ENCODE data around the gene PCDHB7. TPM values are rescaled to one million over a fixed set of nuclear protein-coding genes. Genes with fewer than 3 reads are reported as not detected.
"Not testable (repeated sequence)": the region's sequence is repeated elsewhere in the genome, so short reads cannot be mapped to it uniquely, and the experiment has no call there.

PCDHB7 gene
- total RNA-seq, 3 donors from 2014 or later: 0.55 to 2.5 TPM; not detected in 1

DNA sequence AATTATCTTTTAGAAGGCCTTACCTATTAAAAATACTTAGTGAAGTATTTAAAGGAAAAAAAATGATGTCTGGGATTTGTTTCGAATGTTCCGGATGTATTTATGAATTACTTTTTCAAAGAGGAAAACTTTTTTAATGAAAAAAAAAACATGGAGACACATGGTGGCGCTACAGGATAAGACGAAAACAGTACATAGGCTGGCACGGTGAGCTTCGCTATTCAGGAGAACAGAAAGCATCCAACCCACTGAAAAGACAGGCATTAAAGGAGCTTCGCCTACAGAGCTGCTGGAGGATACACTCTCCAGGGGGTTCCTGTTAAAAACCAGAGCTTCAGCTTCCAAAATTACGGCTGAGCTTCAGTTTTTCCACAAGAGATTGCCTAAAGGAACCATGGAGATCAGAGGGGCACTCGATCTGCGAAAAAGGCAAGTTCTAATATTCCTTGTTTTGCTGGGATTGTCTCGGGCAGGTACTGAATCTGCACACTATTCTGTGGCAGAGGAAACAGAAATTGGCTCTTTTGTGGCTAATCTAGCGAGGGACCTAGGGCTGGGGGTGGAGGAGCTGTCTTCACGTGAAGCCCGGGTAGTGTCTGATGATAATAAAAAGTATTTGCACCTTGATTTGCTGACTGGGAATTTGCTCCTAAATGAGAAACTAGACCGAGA lies 50.8 kb downstream of the PCDHB7 start, which contains the start of gene PCDHB14:
TSS of gene PCDHB14 (plus strand) at position 232 of the 672 bp plus-strand sequence. CDS start at position 395, 163 bp downstream.
- peak; percentile 36 for ATAC-seq
- intact Hi-C loops (cut with DNase I, micrococcal nuclease): no loop called here
- no peak within 1 kb of the TSS for H3K4me3 ChIP-seq

GRCh38 chr5:141224844-141225243 lies 52.4 kb downstream of the PCDHB7 start:
- intact Hi-C loops (cut with DNase I, micrococcal nuclease); H3K36me3 ChIP-seq (ENCODE audit: low read depth); ATAC-seq; DNase-seq; H3K4me1 ChIP-seq (ENCODE audit: low read depth); H3K4me3 ChIP-seq: not testable (repeated sequence)
- H3K9me3 ChIP-seq: peaks cover 82% of the 10 kb centered on the region

More for the DNA sequence above, 50.8 kb downstream of the PCDHB7 start, which contains the start of gene PCDHB14:
- Histone ChIP-seq H3K4me1 (ENCODE audit: low read depth) (no peaks in the 10 kb centered on the region), H3K9me3 (peaks cover 84% of the 10 kb centered on the region), H3K36me3 (ENCODE audit: low read depth) (no peaks in the 10 kb centered on the region)
- DNase-seq: no peak
- TF ChIP-seq, protein P1, sequence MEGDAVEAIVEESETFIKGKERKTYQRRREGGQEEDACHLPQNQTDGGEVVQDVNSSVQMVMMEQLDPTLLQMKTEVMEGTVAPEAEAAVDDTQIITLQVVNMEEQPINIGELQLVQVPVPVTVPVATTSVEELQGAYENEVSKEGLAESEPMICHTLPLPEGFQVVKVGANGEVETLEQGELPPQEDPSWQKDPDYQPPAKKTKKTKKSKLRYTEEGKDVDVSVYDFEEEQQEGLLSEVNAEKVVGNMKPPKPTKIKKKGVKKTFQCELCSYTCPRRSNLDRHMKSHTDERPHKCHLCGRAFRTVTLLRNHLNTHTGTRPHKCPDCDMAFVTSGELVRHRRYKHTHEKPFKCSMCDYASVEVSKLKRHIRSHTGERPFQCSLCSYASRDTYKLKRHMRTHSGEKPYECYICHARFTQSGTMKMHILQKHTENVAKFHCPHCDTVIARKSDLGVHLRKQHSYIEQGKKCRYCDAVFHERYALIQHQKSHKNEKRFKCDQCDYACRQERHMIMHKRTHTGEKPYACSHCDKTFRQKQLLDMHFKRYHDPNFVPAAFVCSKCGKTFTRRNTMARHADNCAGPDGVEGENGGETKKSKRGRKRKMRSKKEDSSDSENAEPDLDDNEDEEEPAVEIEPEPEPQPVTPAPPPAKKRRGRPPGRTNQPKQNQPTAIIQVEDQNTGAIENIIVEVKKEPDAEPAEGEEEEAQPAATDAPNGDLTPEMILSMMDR (IDR thresholded peaks at IDR 0.05): no peak

GRCh38 chr5:141225421-141225820 lies 53.0 kb downstream of the PCDHB7 start:
- intact Hi-C loops (cut with DNase I, micrococcal nuclease); ATAC-seq; DNase-seq; H3K4me3 ChIP-seq; H3K36me3 ChIP-seq (ENCODE audit: low read depth); H3K4me1 ChIP-seq (ENCODE audit: low read depth): not testable (repeated sequence)
- H3K9me3 ChIP-seq: peaks cover 82% of the 10 kb centered on the region

Other genes with a start within 250 kb of the PCDHB7 start
- under 1 TPM; 0.14 to 0.95 (median 0.24) TPM for gene PCDHAC1, start 246.3 kb upstream of the PCDHB7 start, total RNA-seq
- gene PCDHAC2, start 206.2 kb upstream of the PCDHB7 start, total RNA-seq: 1 to 10 TPM in 1 of 3 donors, under 1 TPM in 2; 0.31 to 1.3 (median 0.61) TPM
- gene PCDHB1, start 121.3 kb upstream of the PCDHB7 start, total RNA-seq: under 1 TPM in 1 of 3 donors, not detected in 2; 0.25 TPM
- 1 to 10 TPM in 2 of 3 donors, under 1 TPM in 1; 0.82 to 5.5 (median 1.1) TPM for gene PCDHB2, start 78.0 kb upstream of the PCDHB7 start, total RNA-seq
- 1 to 10 TPM in 1 of 3 donors, under 1 TPM in 2; 0.58 to 1.9 (median 0.90) TPM for gene PCDHB3, start 72.2 kb upstream of the PCDHB7 start, total RNA-seq
- gene PCDHB4, start 50.8 kb upstream of the PCDHB7 start, total RNA-seq: 1 to 10 TPM in 1 of 3 donors, under 1 TPM in 2; 0.35 to 3.4 (median 0.80) TPM
- gene PCDHB5, start 37.4 kb upstream of the PCDHB7 start, total RNA-seq: 1 to 10 TPM in 1 of 3 donors, under 1 TPM in 2; 0.41 to 3.0 (median 0.60) TPM
- gene PCDHB6, start 22.6 kb upstream of the PCDHB7 start, total RNA-seq: under 1 TPM; 0.24 to 0.60 (median 0.29) TPM
- gene PCDHB8, start 5.1 kb downstream of the PCDHB7 start, total RNA-seq: 1 to 10 TPM in 1 of 3 donors, under 1 TPM in 2; 0.12 to 2.1 (median 0.72) TPM
- 1 to 10 TPM in 1 of 3 donors, under 1 TPM in 2; 0.49 to 3.4 (median 0.89) TPM for gene PCDHB16, start 9.7 kb downstream of the PCDHB7 start, total RNA-seq
- 1 to 10 TPM in 1 of 3 donors, under 1 TPM in 2; 0.26 to 2.4 (median 0.70) TPM for gene PCDHB9, start 14.5 kb downstream of the PCDHB7 start, total RNA-seq
- 1 to 10 TPM in 1 of 3 donors, under 1 TPM in 2; 0.35 to 4.9 (median 0.60) TPM for gene PCDHB10, start 19.7 kb downstream of the PCDHB7 start, total RNA-seq
- 1 to 10 TPM in 2 of 3 donors, under 1 TPM in 1; 0.55 to 5.8 (median 1.3) TPM for gene PCDHB11, start 27.0 kb downstream of the PCDHB7 start, total RNA-seq
- 1 to 10 TPM in 1 of 3 donors, under 1 TPM in 2; 0.52 to 3.9 (median 0.67) TPM for gene PCDHB12, start 36.1 kb downstream of the PCDHB7 start, total RNA-seq
- gene PCDHB13, start 41.3 kb downstream of the PCDHB7 start, total RNA-seq: 1 to 10 TPM; 1.2 to 4.3 (median 1.9) TPM
- gene PCDHB14, start 50.7 kb downstream of the PCDHB7 start, total RNA-seq: 1 to 10 TPM in 2 of 3 donors, under 1 TPM in 1; 0.98 to 6.1 (median 2.0) TPM
- 1 to 10 TPM in 2 of 3 donors, under 1 TPM in 1; 0.69 to 4.3 (median 1.2) TPM for gene PCDHB15, start 72.8 kb downstream of the PCDHB7 start, total RNA-seq
- gene SLC25A2, start 131.4 kb downstream of the PCDHB7 start, total RNA-seq: 1 to 10 TPM; 1.2 to 1.7 (median 1.5) TPM
- 10 to 100 TPM; 52.6 to 70.4 (median 56.9) TPM for gene TAF7, start 148.1 kb downstream of the PCDHB7 start, total RNA-seq
- 1 to 10 TPM in 1 of 3 donors, under 1 TPM in 2; 0.35 to 1.6 (median 0.43) TPM for gene PCDHGA1, start 157.9 kb downstream of the PCDHB7 start, total RNA-seq
- 1 to 10 TPM in 1 of 3 donors, under 1 TPM in 2; 0.41 to 3.8 (median 0.51) TPM for gene PCDHGA2, start 166.1 kb downstream of the PCDHB7 start, total RNA-seq
- 1 to 10 TPM in 1 of 3 donors, under 1 TPM in 2; 0.24 to 2.2 (median 0.43) TPM for gene PCDHGA3, start 171.2 kb downstream of the PCDHB7 start, total RNA-seq
- 1 to 10 TPM; 1.0 to 4.1 (median 1.2) TPM for gene PCDHGB1, start 177.5 kb downstream of the PCDHB7 start, total RNA-seq
- gene PCDHGA4, start 182.4 kb downstream of the PCDHB7 start, total RNA-seq: 1 to 10 TPM in 2 of 3 donors, under 1 TPM in 1; 0.90 to 4.6 (median 1.2) TPM
- 1 to 10 TPM; 1.5 to 5.7 (median 2.8) TPM for gene PCDHGB2, start 187.3 kb downstream of the PCDHB7 start, total RNA-seq
- gene PCDHGA5, start 191.5 kb downstream of the PCDHB7 start, total RNA-seq: 1 to 10 TPM; 1.2 to 4.2 (median 1.2) TPM
- gene PCDHGB3, start 197.6 kb downstream of the PCDHB7 start, total RNA-seq: 1 to 10 TPM; 2.0 to 6.3 (median 2.0) TPM
- 1 to 10 TPM; 1.6 to 6.7 (median 1.9) TPM for gene PCDHGA6, start 201.2 kb downstream of the PCDHB7 start, total RNA-seq
- 1 to 10 TPM; 1.0 to 5.6 (median 1.7) TPM for gene PCDHGA7, start 210.1 kb downstream of the PCDHB7 start, total RNA-seq
- 1 to 10 TPM in 2 of 3 donors, under 1 TPM in 1; 0.65 to 5.3 (median 1.2) TPM for gene PCDHGB4, start 215.1 kb downstream of the PCDHB7 start, total RNA-seq
- 1 to 10 TPM in 1 of 3 donors, under 1 TPM in 2; 0.78 to 3.8 (median 0.87) TPM for gene PCDHGA8, start 220.0 kb downstream of the PCDHB7 start, total RNA-seq
- gene PCDHGB5, start 225.3 kb downstream of the PCDHB7 start, total RNA-seq: 1 to 10 TPM; 3.1 to 9.8 (median 5.6) TPM
- 1 to 10 TPM; 2.6 to 6.7 (median 3.2) TPM for gene PCDHGA9, start 230.1 kb downstream of the PCDHB7 start, total RNA-seq
- gene PCDHGB6, start 235.4 kb downstream of the PCDHB7 start, total RNA-seq: 1 to 10 TPM; 2.3 to 8.5 (median 2.8) TPM
- gene PCDHGA10, start 240.3 kb downstream of the PCDHB7 start, total RNA-seq: 1 to 10 TPM; 3.5 to 6.1 (median 4.7) TPM
- gene PCDHGB7, start 245.0 kb downstream of the PCDHB7 start, total RNA-seq: 10 to 100 TPM in 1 of 3 donors, 1 to 10 TPM in 2; 4.2 to 17.9 (median 4.5) TPM
- gene PCDHGA11, start 248.4 kb downstream of the PCDHB7 start, total RNA-seq: 1 to 10 TPM; 1.8 to 5.6 (median 2.6) TPM